H9 (cell line): ENCODE data around the gene EFEMP1. TPM values are rescaled to one million over a fixed set of nuclear protein-coding genes. Genes with fewer than 3 reads are reported as not detected.

Source experiments
- DNase-seq: peaks from one replicate; pipeline ENCODE4 v3.0.0-alpha.2; 2017
- H2AFZ ChIP-seq: one replicate; pipeline ENCODE4 v1.6.1; 2013; ENCODE audit warnings: mild to moderate bottlenecking, low read length, control low read depth, moderate library complexity
- H2AK5ac ChIP-seq: 2 replicates; pipeline ENCODE4 v1.6.1; 2013; ENCODE audit warnings: low read length, control low read depth, mixed read lengths; ENCODE audit not compliant: insufficient read length
- H2BK120ac ChIP-seq: one replicate; pipeline ENCODE4 v1.6.1; 2013; ENCODE audit warnings: low read depth, mild to moderate bottlenecking, low read length, control low read depth, inconsistent platforms; ENCODE audit not compliant: poor library complexity, severe bottlenecking
- H2BK12ac ChIP-seq: 2 replicates; pipeline ENCODE4 v1.6.1; 2013; ENCODE audit warnings: low read length, control low read depth, mixed read lengths, low read depth; ENCODE audit not compliant: insufficient read length
- H2BK15ac ChIP-seq: 2 replicates; pipeline ENCODE4 v1.6.1; 2013; ENCODE audit warnings: low read depth, low read length, control low read depth
- H2BK20ac ChIP-seq: one replicate; pipeline ENCODE4 v1.6.1; 2013; ENCODE audit warnings: low read depth, mild to moderate bottlenecking, low read length, control low read depth, inconsistent platforms; ENCODE audit not compliant: poor library complexity, severe bottlenecking
- H2BK5ac ChIP-seq: 2 replicates; pipeline ENCODE4 v1.6.1; 2013; ENCODE audit warnings: low read length, control low read depth, mixed read lengths; ENCODE audit not compliant: insufficient read length
- H3K14ac ChIP-seq: 2 replicates; pipeline ENCODE4 v1.6.1; 2013; ENCODE audit warnings: low read length, control low read depth; ENCODE audit not compliant: insufficient read depth
- H3K18ac ChIP-seq: 2 replicates; pipeline ENCODE4 v1.6.1; 2013; ENCODE audit warnings: low read depth, mild to moderate bottlenecking, mixed read lengths, low read length, control low read depth; ENCODE audit not compliant: insufficient read length
- H3K23ac ChIP-seq: 2 replicates; pipeline ENCODE4 v1.6.1; 2013; ENCODE audit warnings: low read length, control low read depth, mixed read lengths, low read depth; ENCODE audit not compliant: insufficient read length
- H3K23me2 ChIP-seq: 2 replicates; pipeline ENCODE4 v1.6.1; 2013; ENCODE audit warnings: low read depth, mild to moderate bottlenecking, mixed read lengths, low read length, control low read depth; ENCODE audit not compliant: insufficient read length, poor library complexity, severe bottlenecking
- H3K27ac ChIP-seq: 2 replicates; pipeline ENCODE4 v1.5.1; 2013; ENCODE audit warnings: low read length, control low read depth, mixed read lengths, low read depth; ENCODE audit not compliant: insufficient read length
- H3K27me3 ChIP-seq: 2 replicates; pipeline ENCODE4 v1.6.1; 2013; ENCODE audit warnings: low read length, control low read depth, inconsistent platforms; ENCODE audit not compliant: insufficient read depth
- H3K4ac ChIP-seq: 2 replicates; pipeline ENCODE4 v1.6.1; 2013; ENCODE audit warnings: low read depth, mild to moderate bottlenecking, control low read depth, inconsistent platforms, low read length, moderate library complexity
- H3K4me1 ChIP-seq: 2 replicates; pipeline ENCODE4 v1.6.1; 2013; ENCODE audit warnings: low read length, control low read depth, inconsistent platforms; ENCODE audit not compliant: insufficient read depth
- H3K4me2 ChIP-seq: 2 replicates; pipeline ENCODE4 v1.6.1; 2013; ENCODE audit warnings: low read length, control low read depth, mixed read lengths; ENCODE audit not compliant: insufficient read length, insufficient read depth
- H3K56ac ChIP-seq: 2 replicates; pipeline ENCODE4 v1.6.1; 2013; ENCODE audit warnings: low read depth, mild to moderate bottlenecking, mixed read lengths, low read length, control low read depth; ENCODE audit not compliant: insufficient read length
- H3K79me1 ChIP-seq: 2 replicates; pipeline ENCODE4 v1.6.1; 2013; ENCODE audit warnings: low read depth, mild to moderate bottlenecking, moderate library complexity, low read length, control low read depth, inconsistent platforms; ENCODE audit not compliant: insufficient read depth, poor library complexity, severe bottlenecking
- H3K79me2 ChIP-seq: 2 replicates; pipeline ENCODE4 v1.6.1; 2013; ENCODE audit warnings: low read length, control low read depth, inconsistent platforms; ENCODE audit not compliant: insufficient read depth
- H3K9ac ChIP-seq: 2 replicates; pipeline ENCODE4 v1.6.1; 2013; ENCODE audit warnings: low read length, control low read depth, mixed read lengths; ENCODE audit not compliant: insufficient read length; ENCODE audit errors: extremely low read depth
- H3K9me3 ChIP-seq: one replicate; pipeline ENCODE4 v1.6.1; 2013; ENCODE audit warnings: low read depth, low read length, inconsistent platforms; ENCODE audit not compliant: control insufficient read depth
- H3T11ph ChIP-seq: one replicate; pipeline ENCODE4 v1.6.1; 2013; ENCODE audit warnings: mild to moderate bottlenecking, low read length, control low read depth, inconsistent platforms
- H4K20me1 ChIP-seq: one replicate; pipeline ENCODE4 v1.6.1; 2013; ENCODE audit not compliant: control insufficient read depth, insufficient read length, insufficient read depth
- H4K5ac ChIP-seq: 2 replicates; pipeline ENCODE4 v1.6.1; 2013; ENCODE audit warnings: low read depth, mild to moderate bottlenecking, mixed read lengths, low read length, control low read depth; ENCODE audit not compliant: insufficient read length
- H4K8ac ChIP-seq: replicated peaks from 2 replicates; pipeline ENCODE4 v1.6.1; 2013; ENCODE audit warnings: low read length, control low read depth, mixed read lengths, low read depth; ENCODE audit not compliant: insufficient read length
- H4K91ac ChIP-seq: 2 replicates; pipeline ENCODE4 v1.6.1; 2013; ENCODE audit warnings: low read depth, mild to moderate bottlenecking, moderate library complexity, mixed read lengths, low read length, control low read depth; ENCODE audit not compliant: insufficient read length
- H3K27ac Mint-ChIP-seq, 3 experiments: 2 replicates in 2 of 3; 3 replicates in 1 of 3; pipeline ENCODE4 v1.8.0; 2020 to 2021; ENCODE audit warnings: mixed read lengths in 3 of 3, mild to moderate bottlenecking in 1 of 3, moderate library complexity in 1 of 3
- H3K27me3 Mint-ChIP-seq: 2 replicates; pipeline ENCODE4 v1.8.0; 2021; ENCODE audit warnings: low read depth, mild to moderate bottlenecking, moderate library complexity, mixed read lengths
- H3K36me3 Mint-ChIP-seq, 3 experiments: 2 replicates in 2 of 3; 3 replicates in 1 of 3; pipeline ENCODE4 v1.8.0; 2020 to 2021; ENCODE audit warnings: low read depth in 3 of 3, mixed read lengths in 3 of 3; ENCODE audit not compliant: insufficient read depth in 1 of 3
- H3K4me1 Mint-ChIP-seq, 2 experiments: 2 replicates each; pipeline ENCODE4 v1.8.0; 2020; ENCODE audit warnings: mixed read lengths in 2 of 2
- H3K4me3 Mint-ChIP-seq, 2 experiments: 2 replicates in 1 of 2; 3 replicates in 1 of 2; pipeline ENCODE4 v1.8.0; 2020 to 2021; ENCODE audit warnings: mild to moderate bottlenecking in 2 of 2, mixed read lengths in 2 of 2, moderate library complexity in 1 of 2
- H3K9me3 Mint-ChIP-seq, 2 experiments: 2 replicates in 1 of 2; 3 replicates in 1 of 2; pipeline ENCODE4 v1.8.0; 2020; ENCODE audit warnings: mild to moderate bottlenecking in 2 of 2, mixed read lengths in 2 of 2, moderate library complexity in 1 of 2
- WGBS: extraction: QIAGEN DNeasy Blood & Tissue Kit; methylation state at CpG from one replicate; pipeline ENCODE4 v1.1.7; 2013; ENCODE audit warnings: missing lambda C conversion rate, low lambda C conversion rate, mixed read lengths; ENCODE audit not compliant: insufficient read length; ENCODE audit errors: extremely low coverage; 5-methylcytosine and 5-hydroxymethylcytosine counted together
- total RNA-seq: library from RNA; stranded (reverse); gene quantifications from 2 replicates; pipeline ENCODE4 v1.2.1, GENCODE V29; 2021
- TF ChIP-seq, protein P1 (sequence below): fragments of 200-600 bp; sonication (generic); conservative IDR thresholded peaks from 3 replicates; pipeline ENCODE4 v1.8.0; 2021; ENCODE audit warnings: antibody characterized with exemption, mild to moderate bottlenecking

The EFEMP1 gene
- total RNA-seq, 1 experiment from 2014 or later, result 3.5 TPM

GRCh38 chr2:55848096-55848495, 75.5 kb downstream of the EFEMP1 start:
- Mint-ChIP-seq H3K9me3 (peaks cover 0 to 2% of the 10 kb centered on the region in 2 experiments; a peak in 1 of 5 replicates), H3K27ac (no peak overlapping the region), H3K27me3 (no peaks in the 10 kb centered on the region), H3K4me3 (no peak overlapping the region), H3K4me1 (no peaks in the 10 kb centered on the region), H3K36me3 (no peaks in the 10 kb centered on the region; a peak in 1 of 7 replicates)
- no peak overlapping the region for H3K4ac ChIP-seq
- no peak overlapping the region for H2BK20ac ChIP-seq
- no peaks in the 10 kb centered on the region for H3K4me1 ChIP-seq
- no peaks in the 10 kb centered on the region for H3K27me3 ChIP-seq
- H2BK15ac ChIP-seq, result no peak overlapping the region
- H3K79me1 ChIP-seq, result no peaks in the 10 kb centered on the region
- H3K23me2 ChIP-seq, result no peaks in the 10 kb centered on the region
- H3K23ac ChIP-seq, result no peak overlapping the region
- no CpG with 5 or more reads among the region's 1 CpG for WGBS
- no peak overlapping the region for H3K14ac ChIP-seq
- H2BK5ac ChIP-seq, result no peak overlapping the region
- H4K20me1 ChIP-seq, result no peaks in the 10 kb centered on the region
- H4K91ac ChIP-seq, result no peak overlapping the region
- H3T11ph ChIP-seq, result no peak overlapping the region
- no peaks in the 10 kb centered on the region for H3K79me2 ChIP-seq
- H2BK12ac ChIP-seq, result no peak overlapping the region
- no peak for DNase-seq
- TF ChIP-seq, protein P1, sequence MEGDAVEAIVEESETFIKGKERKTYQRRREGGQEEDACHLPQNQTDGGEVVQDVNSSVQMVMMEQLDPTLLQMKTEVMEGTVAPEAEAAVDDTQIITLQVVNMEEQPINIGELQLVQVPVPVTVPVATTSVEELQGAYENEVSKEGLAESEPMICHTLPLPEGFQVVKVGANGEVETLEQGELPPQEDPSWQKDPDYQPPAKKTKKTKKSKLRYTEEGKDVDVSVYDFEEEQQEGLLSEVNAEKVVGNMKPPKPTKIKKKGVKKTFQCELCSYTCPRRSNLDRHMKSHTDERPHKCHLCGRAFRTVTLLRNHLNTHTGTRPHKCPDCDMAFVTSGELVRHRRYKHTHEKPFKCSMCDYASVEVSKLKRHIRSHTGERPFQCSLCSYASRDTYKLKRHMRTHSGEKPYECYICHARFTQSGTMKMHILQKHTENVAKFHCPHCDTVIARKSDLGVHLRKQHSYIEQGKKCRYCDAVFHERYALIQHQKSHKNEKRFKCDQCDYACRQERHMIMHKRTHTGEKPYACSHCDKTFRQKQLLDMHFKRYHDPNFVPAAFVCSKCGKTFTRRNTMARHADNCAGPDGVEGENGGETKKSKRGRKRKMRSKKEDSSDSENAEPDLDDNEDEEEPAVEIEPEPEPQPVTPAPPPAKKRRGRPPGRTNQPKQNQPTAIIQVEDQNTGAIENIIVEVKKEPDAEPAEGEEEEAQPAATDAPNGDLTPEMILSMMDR, result no peak
- no peaks in the 10 kb centered on the region for H3K9me3 ChIP-seq
- no peak overlapping the region for H3K18ac ChIP-seq
- H2AK5ac ChIP-seq, result no peak overlapping the region
- no peak overlapping the region for H3K9ac ChIP-seq
- no peak overlapping the region for H2AFZ ChIP-seq
- no peak overlapping the region for H4K8ac ChIP-seq
- no peak overlapping the region for H2BK120ac ChIP-seq
- H4K5ac ChIP-seq, result no peak overlapping the region
- no peak overlapping the region for H3K4me2 ChIP-seq
- no peak overlapping the region for H3K27ac ChIP-seq
- H3K56ac ChIP-seq, result no peak overlapping the region
